HG03103 (cell line): ENCODE results near the gene MAML1.
"Not testable (repeated sequence)": the region's sequence is repeated elsewhere in the genome, so short reads cannot be mapped to it uniquely, and the experiment has no call there.

ENCODE experiments used
- ATAC-seq: cut with Tn5 transposase; IDR thresholded peaks from one replicate; pipeline ENCODE4 v1.9.1; 2021; ENCODE audit warnings: low read depth; ENCODE audit not compliant: unreplicated experiment

MAML1 gene

GRCh38 chr5:179731791-179732411 lies 721 bp upstream of the MAML1 start:
- peak; percentile 10 for ATAC-seq

GRCh38 chr5:179732918-179733771 lies 523 bp downstream of the MAML1 start:
- peak; percentile 22 for ATAC-seq

GRCh38 chr5:179733772-179734126 lies 1.1 kb downstream of the MAML1 start:
- ATAC-seq, result no peak

- ATAC-seq, result no peak
Observed at GRCh38 chr5:179734536-179735164, 2.0 kb downstream of the MAML1 start.

GRCh38 chr5:179738742-179739141 lies 6.1 kb downstream of the MAML1 start:
- ATAC-seq, result no peak

- not testable (repeated sequence) for ATAC-seq
Observed at GRCh38 chr5:179744106-179744505, 11.5 kb downstream of the MAML1 start.

- no peak for ATAC-seq
Observed at GRCh38 chr5:179746872-179747271, 14.2 kb downstream of the MAML1 start.

GRCh38 chr5:179747811-179748210 lies 15.2 kb downstream of the MAML1 start:
- no peak for ATAC-seq

GRCh38 chr5:179749857-179750508 lies 17.4 kb downstream of the MAML1 start:
- ATAC-seq, result no peak

GRCh38 chr5:179753971-179754370 lies 21.3 kb downstream of the MAML1 start:
- ATAC-seq, result no peak

- ATAC-seq, result no peak
Observed at GRCh38 chr5:179755022-179755421, 22.4 kb downstream of the MAML1 start.

GRCh38 chr5:179758955-179759354 lies 26.3 kb downstream of the MAML1 start:
- no peak for ATAC-seq

- ATAC-seq, result no peak
Observed at GRCh38 chr5:179759581-179760551, 27.2 kb downstream of the MAML1 start.

- ATAC-seq, result no peak
Observed at GRCh38 chr5:179762079-179762780, 29.6 kb downstream of the MAML1 start.

- ATAC-seq, result no peak
Observed at GRCh38 chr5:179762781-179763176, 30.2 kb downstream of the MAML1 start.

- ATAC-seq, result no peak
Observed at GRCh38 chr5:179763215-179763945, 30.8 kb downstream of the MAML1 start.

- no peak for ATAC-seq
Observed at GRCh38 chr5:179764056-179764455, 31.4 kb downstream of the MAML1 start.

GRCh38 chr5:179765400-179765799 lies 32.8 kb downstream of the MAML1 start:
- ATAC-seq, result no peak
